SK-N-SH (cell line): ENCODE measurements around the gene DMD. TPM values are rescaled to one million over a fixed set of nuclear protein-coding genes. Genes with fewer than 3 reads are reported as not detected.

Source experiments
- CTCF ChIA-PET: fragments of 300-600, 350-600 bp; formaldehyde crosslinking; extraction: SDS; loops from one replicate; lab custom pipeline; 2021; lab: Yijun Ruan, JAX
- POLR2A ChIA-PET: fragments of 350-600 bp; sonication (Branson Sonifier 250); formaldehyde crosslinking; extraction: SDS; loops from one replicate; lab custom pipeline; 2020; ENCODE audit warnings: antibody characterized with exemption, inconsistent platforms; lab: Yijun Ruan, JAX
- DNase-seq: peaks from one replicate; pipeline ENCODE4 v3.0.0; 2012
- H2AFZ ChIP-seq: fragments of 200-600 bp; sonication (generic); 2 replicates; pipeline ENCODE4 v1.8.1; 2016; ENCODE audit warnings: antibody characterized with exemption, mild to moderate bottlenecking, low read depth
- H3F3A ChIP-seq: fragments of 200-600 bp; sonication (generic); replicated peaks from 2 replicates; pipeline ENCODE3; 2016; ENCODE audit warnings: antibody characterized with exemption, mild to moderate bottlenecking; ENCODE audit not compliant: insufficient read depth
- H3K27ac ChIP-seq, 2 experiments: fragments of 200-500 bp in 1 of 2; fragments of 200-600 bp in 1 of 2; sonication (Bioruptor generic) in 1 of 2; sonication (generic), shearing (Covaris generic) in 1 of 2; 2 replicates each; pipeline versions ENCODE4 v1.5.1 to v1.6.1; 2014 to 2016; ENCODE audit warnings: low read depth in 2 of 2, inconsistent platforms in 1 of 2, low read length in 1 of 2, mild to moderate bottlenecking in 1 of 2, mixed read lengths in 1 of 2
- H3K27me3 ChIP-seq: fragments of 200-600 bp; sonication (generic), shearing (Covaris generic); 2 replicates; pipeline ENCODE4 v1.6.1; 2016; ENCODE audit warnings: mixed run types; ENCODE audit not compliant: insufficient read depth
- H3K36me3 ChIP-seq, 2 experiments: fragments of 200-500 bp in 1 of 2; fragments of 200-600 bp in 1 of 2; sonication (Bioruptor generic) in 1 of 2; sonication (generic) in 1 of 2; replicated peaks in 1 of 2; 2 replicates each; pipeline versions ENCODE3 to v1.5.1; 2014 to 2016; ENCODE audit warnings: low read length in 1 of 2, mild to moderate bottlenecking in 1 of 2; ENCODE audit not compliant: insufficient read depth in 2 of 2, control insufficient read depth in 1 of 2
- H3K4me1 ChIP-seq, 2 experiments: fragments of 200-500 bp in 1 of 2; fragments of 200-600 bp in 1 of 2; sonication (Bioruptor generic) in 1 of 2; sonication (generic), shearing (Covaris generic) in 1 of 2; 2 replicates each; pipeline versions ENCODE4 v1.5.1 to v1.6.1; 2014 to 2016; ENCODE audit warnings: low read depth in 1 of 2, low read length in 1 of 2, mixed run types in 1 of 2; ENCODE audit not compliant: insufficient read depth in 2 of 2, control insufficient read depth in 1 of 2
- H3K4me2 ChIP-seq: fragments of 200-600 bp; sonication (generic), shearing (Covaris generic); 2 replicates; pipeline ENCODE4 v1.6.1; 2017; ENCODE audit warnings: mixed run types
- H3K4me3 ChIP-seq, 2 experiments: fragments of 200-500 bp in 1 of 2; fragments of 200-600 bp in 1 of 2; sonication (Bioruptor generic) in 1 of 2; sonication (generic), shearing (Covaris generic) in 1 of 2; 2 replicates each; pipeline versions ENCODE4 v1.5.1 to v1.8.1; 2014 to 2016; ENCODE audit warnings: low read depth in 2 of 2, inconsistent platforms in 1 of 2, low read length in 1 of 2, mild to moderate bottlenecking in 1 of 2, mixed read lengths in 1 of 2, moderate library complexity in 1 of 2
- H3K79me2 ChIP-seq: fragments of 200-600 bp; sonication (generic); 2 replicates; pipeline ENCODE4 v1.8.1; 2017; ENCODE audit warnings: mild to moderate bottlenecking; ENCODE audit not compliant: insufficient read depth
- H3K9ac ChIP-seq: fragments of 200-600 bp; sonication (generic); 2 replicates; pipeline ENCODE4 v1.6.1; 2017; ENCODE audit warnings: mixed run types
- H3K9me2 ChIP-seq: fragments of 200-600 bp; sonication (generic); 2 replicates; pipeline ENCODE4 v1.6.1; 2017; ENCODE audit warnings: mixed run types
- H3K9me3 ChIP-seq: fragments of 200-600 bp; sonication (generic); 2 replicates; pipeline ENCODE4 v1.6.1; 2017; ENCODE audit warnings: mixed run types, mild to moderate bottlenecking, moderate library complexity
- H4K20me1 ChIP-seq: fragments of 200-600 bp; sonication (generic); 2 replicates; pipeline ENCODE4 v1.6.1; 2017; ENCODE audit warnings: mild to moderate bottlenecking, mixed run types; ENCODE audit not compliant: insufficient read depth
- CHD2 ChIP-seq: fragments of 150-350 bp; IDR thresholded peaks from 2 replicates; pipeline ENCODE4 v1.6.1; 2018; ENCODE audit warnings: low read length; ENCODE audit not compliant: partially characterized antibody
- ELF1 ChIP-seq: IDR thresholded peaks from 2 replicates; pipeline ENCODE4 v1.4.0; 2012
- EP300 ChIP-seq, 2 experiments: IDR thresholded peaks; 2 replicates each; pipeline versions ENCODE4 v1.4.0 to v1.6.1; 2012; ENCODE audit warnings: borderline replicate concordance in 1 of 2, low read depth in 1 of 2, low read length in 1 of 2
- FOSL2 ChIP-seq: IDR thresholded peaks from 2 replicates; pipeline ENCODE4 v1.4.0; 2012; ENCODE audit warnings: low read depth, mild to moderate bottlenecking, moderate library complexity, borderline replicate concordance
- FOXM1 ChIP-seq: IDR thresholded peaks from 2 replicates; pipeline ENCODE4 v1.4.0; 2012; ENCODE audit warnings: low read depth, mild to moderate bottlenecking
- GABPA ChIP-seq: IDR thresholded peaks from 2 replicates; pipeline ENCODE4 v1.4.0; 2012; ENCODE audit warnings: low read depth, mild to moderate bottlenecking
- MEF2A ChIP-seq: IDR thresholded peaks from 2 replicates; pipeline ENCODE4 v1.4.0; 2012; ENCODE audit warnings: low read depth, borderline replicate concordance
- MXI1 ChIP-seq: IDR thresholded peaks from 2 replicates; pipeline ENCODE4 v1.6.1; 2012; ENCODE audit warnings: mild to moderate bottlenecking, low read depth, low read length, improper control_type of control experiment
- NRF1 ChIP-seq: IDR thresholded peaks from 2 replicates; pipeline ENCODE4 v1.6.1; 2012; ENCODE audit warnings: low read depth, mild to moderate bottlenecking, low read length
- POLR2AphosphoS5 ChIP-seq: IDR thresholded peaks from 2 replicates; pipeline ENCODE4 v1.6.1; 2012; ENCODE audit warnings: low read depth, low read length
- RAD21 ChIP-seq: IDR thresholded peaks from 2 replicates; pipeline ENCODE4 v1.6.1; 2012; ENCODE audit warnings: mild to moderate bottlenecking, low read length
- RCOR1 ChIP-seq: fragments of 150-350 bp; IDR thresholded peaks from 2 replicates; pipeline ENCODE4 v1.6.1; 2017; ENCODE audit warnings: antibody characterized with exemption, low read length
- RFX5 ChIP-seq: IDR thresholded peaks from 2 replicates; pipeline ENCODE4 v1.6.1; 2012; ENCODE audit warnings: mild to moderate bottlenecking, improper control_type of control experiment, low read length
- SIN3A ChIP-seq: IDR thresholded peaks from 2 replicates; pipeline ENCODE4 v1.6.1; 2012; ENCODE audit warnings: low read depth, mild to moderate bottlenecking, low read length, moderate library complexity, borderline replicate concordance
- SMC3 ChIP-seq: IDR thresholded peaks from 2 replicates; pipeline ENCODE4 v1.6.1; 2012; ENCODE audit warnings: low read depth, low read length, improper control_type of control experiment
- TAF1 ChIP-seq: IDR thresholded peaks from 2 replicates; pipeline ENCODE4 v1.6.1; 2012; ENCODE audit warnings: low read depth, mild to moderate bottlenecking, low read length, moderate library complexity, borderline replicate concordance
- YY1 ChIP-seq: IDR thresholded peaks from 2 replicates; pipeline ENCODE4 v1.4.0; 2012; ENCODE audit warnings: low read depth, mild to moderate bottlenecking
- WGBS: methylation state at CpG from one replicate; pipeline ENCODE4 v1.1.6; 2017; ENCODE audit warnings: low lambda C conversion rate; 5-methylcytosine and 5-hydroxymethylcytosine counted together
- polyA plus RNA-seq, 3 experiments: library from polyadenylated mRNA; depleted of rRNA; stranded (reverse); fragments of >200 nt; gene quantifications; 2 replicates each; pipeline ENCODE4 v1.2.3, GENCODE V29; 2012
- TF ChIP-seq, protein P1 (sequence below): fragments of 200-600 bp; sonication (generic); IDR thresholded peaks from 2 replicates; pipeline ENCODE4 v1.6.1; 2017; ENCODE audit warnings: antibody characterized with exemption, mild to moderate bottlenecking, moderate library complexity
- TF ChIP-seq, protein P2 (sequence below): IDR thresholded peaks from 2 replicates; pipeline ENCODE4 v1.4.0; 2012; ENCODE audit warnings: low read depth, borderline replicate concordance
- TF ChIP-seq, protein P3 (sequence below): fragments of 150-350 bp; IDR thresholded peaks from 2 replicates; pipeline ENCODE4 v1.6.1; 2017; ENCODE audit warnings: antibody characterized with exemption, low read length, low read depth, borderline replicate concordance
- TF ChIP-seq, protein P4 (sequence below): IDR thresholded peaks from 2 replicates; pipeline ENCODE4 v1.4.0; 2012; ENCODE audit warnings: low read depth

The DMD gene
- polyA plus RNA-seq, 1 of the 3 experiments (the other 2 are of a cell fraction), result 3.9 TPM

DNA sequence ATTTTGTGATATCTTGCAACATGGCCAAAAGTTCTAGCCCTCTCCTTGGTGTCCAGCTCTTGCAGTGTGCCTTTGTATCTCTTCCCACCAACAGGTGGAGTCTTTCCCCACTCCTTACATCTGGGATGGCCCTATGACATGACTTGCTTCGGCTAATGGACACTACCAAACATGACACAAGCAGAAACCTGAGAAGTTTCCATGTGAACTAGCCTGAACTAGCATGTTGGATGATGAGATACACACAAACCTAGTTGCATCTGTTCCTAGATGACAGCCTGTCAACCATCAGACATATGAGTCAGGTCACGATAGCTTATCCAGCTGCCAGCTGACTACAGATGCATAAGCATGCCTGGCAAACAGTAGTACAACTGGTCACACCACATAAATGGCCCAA is 1932.0 kb downstream of the DMD start:
- no peak for DNase-seq
- no peaks in the 10 kb centered on the region for H3K9me2 ChIP-seq
- ChIA-PET CTCF (interaction anchor here (0.6 to 1.5 kb wide), 5 partner anchors 14 to 552 kb away, joined by 3 to 8 read pairs (median 3); no protein-coding TSS in a partner anchor), POLR2A (no interaction called here)
- TF ChIP-seq SMC3 (peak; percentile 39), TAF1 (no peak), RAD21 (peak; percentile 51), RFX5 (no peak), YY1 (no peak)
- TF ChIP-seq, protein P1, sequence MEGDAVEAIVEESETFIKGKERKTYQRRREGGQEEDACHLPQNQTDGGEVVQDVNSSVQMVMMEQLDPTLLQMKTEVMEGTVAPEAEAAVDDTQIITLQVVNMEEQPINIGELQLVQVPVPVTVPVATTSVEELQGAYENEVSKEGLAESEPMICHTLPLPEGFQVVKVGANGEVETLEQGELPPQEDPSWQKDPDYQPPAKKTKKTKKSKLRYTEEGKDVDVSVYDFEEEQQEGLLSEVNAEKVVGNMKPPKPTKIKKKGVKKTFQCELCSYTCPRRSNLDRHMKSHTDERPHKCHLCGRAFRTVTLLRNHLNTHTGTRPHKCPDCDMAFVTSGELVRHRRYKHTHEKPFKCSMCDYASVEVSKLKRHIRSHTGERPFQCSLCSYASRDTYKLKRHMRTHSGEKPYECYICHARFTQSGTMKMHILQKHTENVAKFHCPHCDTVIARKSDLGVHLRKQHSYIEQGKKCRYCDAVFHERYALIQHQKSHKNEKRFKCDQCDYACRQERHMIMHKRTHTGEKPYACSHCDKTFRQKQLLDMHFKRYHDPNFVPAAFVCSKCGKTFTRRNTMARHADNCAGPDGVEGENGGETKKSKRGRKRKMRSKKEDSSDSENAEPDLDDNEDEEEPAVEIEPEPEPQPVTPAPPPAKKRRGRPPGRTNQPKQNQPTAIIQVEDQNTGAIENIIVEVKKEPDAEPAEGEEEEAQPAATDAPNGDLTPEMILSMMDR, result peak; percentile 51
- H3K27me3 ChIP-seq, result no peaks in the 10 kb centered on the region
- no peaks in the 10 kb centered on the region for H3F3A ChIP-seq
- WGBS, result 57% methylated on average over 2 of the region's 2 CpGs
- no peaks in the 10 kb centered on the region for H3K36me3 ChIP-seq
- H3K79me2 ChIP-seq, result no peaks in the 10 kb centered on the region
- no peak overlapping the region for H3K9ac ChIP-seq
- no peak overlapping the region for H3K27ac ChIP-seq
- H3K4me3 ChIP-seq, result no peak overlapping the region
- H4K20me1 ChIP-seq, result no peaks in the 10 kb centered on the region
- H3K4me2 ChIP-seq, result no peak overlapping the region
- no peaks in the 10 kb centered on the region for H3K9me3 ChIP-seq
- no peak overlapping the region for H2AFZ ChIP-seq
- no peaks in the 10 kb centered on the region; a peak in 1 of 4 replicates for H3K4me1 ChIP-seq

DNA sequence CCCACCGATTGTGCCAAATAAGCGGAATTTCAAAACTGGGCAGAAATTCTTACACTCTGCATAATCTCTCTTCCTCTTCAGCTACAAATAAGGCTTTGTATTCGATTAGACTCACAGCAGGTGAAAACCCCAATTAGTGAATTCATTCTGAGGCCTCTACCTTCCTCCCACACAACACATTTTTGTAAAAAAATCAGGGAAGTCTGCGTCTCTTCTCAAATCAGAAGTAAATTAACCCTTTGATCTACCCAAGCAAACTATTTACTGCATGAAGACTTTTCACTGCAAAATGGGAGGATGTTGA is 1938.9 kb downstream of the DMD start:
- no peak overlapping the region for H3K9ac ChIP-seq
- no peak overlapping the region for H2AFZ ChIP-seq
- no peak for DNase-seq
- no peak overlapping the region for H3K4me3 ChIP-seq
- H3K4me2 ChIP-seq, result no peak overlapping the region
- WGBS, result 29% methylated on average over 4 of the region's 4 CpGs
- ChIA-PET CTCF (no interaction called here), POLR2A (no interaction called here)
- H3K79me2 ChIP-seq, result no peaks in the 10 kb centered on the region
- no peaks in the 10 kb centered on the region for H3K27me3 ChIP-seq
- no peaks in the 10 kb centered on the region for H3K9me2 ChIP-seq
- no peaks in the 10 kb centered on the region for H3K9me3 ChIP-seq
- TF ChIP-seq FOSL2 (no peak), NRF1 (no peak), CHD2 (no peak), ELF1 (no peak), GABPA (no peak), YY1 (no peak), SIN3A (no peak), MEF2A (no peak), RCOR1 (no peak), FOXM1 (no peak), EP300 (IDR thresholded peaks at IDR 0.05; ENCODE audit: borderline replicate concordance in 1 of 2, low read depth in 1 of 2, low read length in 1 of 2) (no peak), POLR2AphosphoS5 (no peak), MXI1 (no peak)
- TF ChIP-seq, protein P2, sequence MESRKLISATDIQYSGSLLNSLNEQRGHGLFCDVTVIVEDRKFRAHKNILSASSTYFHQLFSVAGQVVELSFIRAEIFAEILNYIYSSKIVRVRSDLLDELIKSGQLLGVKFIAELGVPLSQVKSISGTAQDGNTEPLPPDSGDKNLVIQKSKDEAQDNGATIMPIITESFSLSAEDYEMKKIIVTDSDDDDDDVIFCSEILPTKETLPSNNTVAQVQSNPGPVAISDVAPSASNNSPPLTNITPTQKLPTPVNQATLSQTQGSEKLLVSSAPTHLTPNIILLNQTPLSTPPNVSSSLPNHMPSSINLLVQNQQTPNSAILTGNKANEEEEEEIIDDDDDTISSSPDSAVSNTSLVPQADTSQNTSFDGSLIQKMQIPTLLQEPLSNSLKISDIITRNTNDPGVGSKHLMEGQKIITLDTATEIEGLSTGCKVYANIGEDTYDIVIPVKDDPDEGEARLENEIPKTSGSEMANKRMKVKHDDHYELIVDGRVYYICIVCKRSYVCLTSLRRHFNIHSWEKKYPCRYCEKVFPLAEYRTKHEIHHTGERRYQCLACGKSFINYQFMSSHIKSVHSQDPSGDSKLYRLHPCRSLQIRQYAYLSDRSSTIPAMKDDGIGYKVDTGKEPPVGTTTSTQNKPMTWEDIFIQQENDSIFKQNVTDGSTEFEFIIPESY, result no peak
- TF ChIP-seq, protein P3, sequence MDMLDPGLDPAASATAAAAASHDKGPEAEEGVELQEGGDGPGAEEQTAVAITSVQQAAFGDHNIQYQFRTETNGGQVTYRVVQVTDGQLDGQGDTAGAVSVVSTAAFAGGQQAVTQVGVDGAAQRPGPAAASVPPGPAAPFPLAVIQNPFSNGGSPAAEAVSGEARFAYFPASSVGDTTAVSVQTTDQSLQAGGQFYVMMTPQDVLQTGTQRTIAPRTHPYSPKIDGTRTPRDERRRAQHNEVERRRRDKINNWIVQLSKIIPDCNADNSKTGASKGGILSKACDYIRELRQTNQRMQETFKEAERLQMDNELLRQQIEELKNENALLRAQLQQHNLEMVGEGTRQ, result no peak
- TF ChIP-seq, protein P4, sequence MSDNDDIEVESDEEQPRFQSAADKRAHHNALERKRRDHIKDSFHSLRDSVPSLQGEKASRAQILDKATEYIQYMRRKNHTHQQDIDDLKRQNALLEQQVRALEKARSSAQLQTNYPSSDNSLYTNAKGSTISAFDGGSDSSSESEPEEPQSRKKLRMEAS, result no peak
- TF ChIP-seq, protein P1, result no peak
- H3F3A ChIP-seq, result no peaks in the 10 kb centered on the region
- H3K36me3 ChIP-seq, result no peaks in the 10 kb centered on the region
- H3K27ac ChIP-seq, result no peak overlapping the region
- no peaks in the 10 kb centered on the region; a peak in 1 of 4 replicates for H3K4me1 ChIP-seq
- H4K20me1 ChIP-seq, result no peaks in the 10 kb centered on the region
